Suprapubic skin (tissue), 3 donors: ENCODE measurements around the gene GLUD2.

Source experiments
- EP300 ChIP-seq: sonication (generic); formaldehyde crosslinking; IDR thresholded peaks from one replicate; pipeline ENCODE4 v1.6.1; 2017; ENCODE audit warnings: antibody characterized with exemption
- POLR2A ChIP-seq, 2 donors: fragments of 450-650 bp; IDR thresholded peaks; one replicate each; pipeline ENCODE4 v1.6.1; 2017; ENCODE audit warnings: antibody characterized with exemption in 2 of 2, mild to moderate bottlenecking in 2 of 2, moderate library complexity in 2 of 2
- TF ChIP-seq, protein P1 (sequence below), 2 donors: fragments of 200-600 bp in 1 of 2; fragments of 450-650 bp in 1 of 2; sonication (generic) in 1 of 2; IDR thresholded peaks; one replicate each; pipeline ENCODE4 v1.5.1; 2016 to 2019; ENCODE audit warnings: antibody characterized with exemption in 2 of 2, mild to moderate bottlenecking in 1 of 2, moderate library complexity in 1 of 2

DNA sequence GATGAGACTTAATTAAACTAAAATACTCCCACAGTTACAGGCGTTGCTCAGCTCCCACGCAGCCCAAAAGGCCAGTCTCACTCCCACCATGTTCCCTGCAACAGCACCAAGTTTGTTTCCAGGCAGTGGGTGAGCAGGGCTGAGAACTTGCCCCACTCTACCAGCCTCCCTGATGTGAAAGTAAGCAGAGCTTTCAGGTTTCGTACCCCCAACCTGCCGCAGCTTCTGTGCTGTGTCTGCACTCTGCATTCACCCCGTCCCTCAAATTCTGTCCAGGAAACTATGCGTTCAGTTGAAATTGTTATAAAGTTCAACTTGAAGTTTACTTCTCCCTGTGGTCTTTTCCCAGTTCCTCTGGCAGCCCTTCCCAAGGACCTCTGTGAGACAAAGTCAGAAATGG, 17.2 kb downstream of the GLUD2 start:
- TF ChIP-seq POLR2A (IDR thresholded peaks at IDR 0.05), result no peak
- TF ChIP-seq, protein P1, sequence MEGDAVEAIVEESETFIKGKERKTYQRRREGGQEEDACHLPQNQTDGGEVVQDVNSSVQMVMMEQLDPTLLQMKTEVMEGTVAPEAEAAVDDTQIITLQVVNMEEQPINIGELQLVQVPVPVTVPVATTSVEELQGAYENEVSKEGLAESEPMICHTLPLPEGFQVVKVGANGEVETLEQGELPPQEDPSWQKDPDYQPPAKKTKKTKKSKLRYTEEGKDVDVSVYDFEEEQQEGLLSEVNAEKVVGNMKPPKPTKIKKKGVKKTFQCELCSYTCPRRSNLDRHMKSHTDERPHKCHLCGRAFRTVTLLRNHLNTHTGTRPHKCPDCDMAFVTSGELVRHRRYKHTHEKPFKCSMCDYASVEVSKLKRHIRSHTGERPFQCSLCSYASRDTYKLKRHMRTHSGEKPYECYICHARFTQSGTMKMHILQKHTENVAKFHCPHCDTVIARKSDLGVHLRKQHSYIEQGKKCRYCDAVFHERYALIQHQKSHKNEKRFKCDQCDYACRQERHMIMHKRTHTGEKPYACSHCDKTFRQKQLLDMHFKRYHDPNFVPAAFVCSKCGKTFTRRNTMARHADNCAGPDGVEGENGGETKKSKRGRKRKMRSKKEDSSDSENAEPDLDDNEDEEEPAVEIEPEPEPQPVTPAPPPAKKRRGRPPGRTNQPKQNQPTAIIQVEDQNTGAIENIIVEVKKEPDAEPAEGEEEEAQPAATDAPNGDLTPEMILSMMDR (IDR thresholded peaks at IDR 0.05), result no peak
- no peak for TF ChIP-seq EP300
